Right lobe of liver (tissue), 6 donors: Measurements from ENCODE around the gene SUSD2. TPM values are rescaled to one million over a fixed set of nuclear protein-coding genes. Genes with fewer than 3 reads are reported as not detected.

Experiments used
- ATAC-seq, 4 donors: fragments of 200-7000 bp; cut with Tn5 transposase; one replicate each; pipeline ENCODE4 v1.9.1; 2020; ENCODE audit warnings: mild to moderate bottlenecking in 4 of 4, moderate library complexity in 4 of 4
- DNase-seq, 3 donors: peaks; one replicate each; pipeline ENCODE4 v3.0.0-alpha.2; 2020
- H3K27ac ChIP-seq, 3 donors: fragments of 200-600 bp; one replicate each; pipeline ENCODE4 v1.8.0; 2022
- H3K27me3 ChIP-seq, 2 donors: fragments of 200-600 bp; one replicate each; pipeline ENCODE4 v1.8.0; 2022
- H3K36me3 ChIP-seq, 4 donors: fragments of 200-600 bp; sonication (generic) in 1 of 4; one replicate each; pipeline versions ENCODE4 v1.5.1 to v1.8.0; 2017 to 2022; ENCODE audit warnings: control low read depth in 1 of 4
- H3K4me1 ChIP-seq, 4 donors: fragments of 200-600 bp; sonication (generic) in 1 of 4; one replicate each; pipeline versions ENCODE4 v1.5.1 to v1.8.0; 2017 to 2022; ENCODE audit warnings: control low read depth in 1 of 4
- H3K4me3 ChIP-seq, 3 donors: fragments of 200-600 bp; one replicate each; pipeline ENCODE4 v1.8.0; 2022
- H3K9me3 ChIP-seq, 4 donors: fragments of 200-600 bp; sonication (generic) in 1 of 4; one replicate each; pipeline versions ENCODE4 v1.5.1 to v1.8.0; 2017 to 2022; ENCODE audit warnings: control low read depth in 1 of 4
- POLR2A ChIP-seq: fragments of 450-650 bp; IDR thresholded peaks from one replicate; pipeline ENCODE4 v1.6.1; 2017; ENCODE audit warnings: antibody characterized with exemption, mild to moderate bottlenecking
- WGBS: methylation state at CpG from one replicate; pipeline ENCODE4 v1.1.6; 2018; ENCODE audit warnings: low coverage, low lambda C conversion rate; ENCODE audit not compliant: insufficient coverage; ENCODE audit errors: missing lambda C conversion rate; 5-methylcytosine and 5-hydroxymethylcytosine counted together
- intact Hi-C, 2 donors: fragments of 100-400 bp; cut with DNase I; formaldehyde crosslinking; loops; one replicate each; pipeline versions ENCODE4 v1.11.2 to v1.14.1; 2022
- total RNA-seq, 6 experiments: library from RNA; depleted of rRNA in 2 of 6; stranded (reverse); fragments of >200 nt in 2 of 6; fragmentation: NEBNext Ultra II Directional in 3 of 6; extraction: Animal tissue kit (Norgen Biotek cat#: 25700) in 3 of 6; gene quantifications; one replicate each; pipeline versions ENCODE4 v1.1.0 to v1.2.4, GENCODE V29; 2016 to 2023
- TF ChIP-seq, protein P1 (sequence below), 4 donors: fragments of 200-600 bp in 3 of 4; fragments of 450-650 bp in 1 of 4; IDR thresholded peaks; one replicate each; pipeline versions ENCODE4 v1.5.1 to v1.8.0; 2016 to 2022; ENCODE audit warnings: antibody characterized with exemption in 4 of 4, mild to moderate bottlenecking in 2 of 4
- donor health status: DM: no; HTN: yes; CAD: no.
- donor health status: DM: no; HTN: no; CAD: no.
- donor health status: DM: no; HTN: no; CAD: no.
- donor health status: DM: no; HTN: yes; CAD: no.
- donor health status: DM: no; HTN: yes; CAD: no.

Gene SUSD2
- total RNA-seq, 6 experiments from 2014 or later = 0.61 to 6.8 (median 2.0) TPM

DNA sequence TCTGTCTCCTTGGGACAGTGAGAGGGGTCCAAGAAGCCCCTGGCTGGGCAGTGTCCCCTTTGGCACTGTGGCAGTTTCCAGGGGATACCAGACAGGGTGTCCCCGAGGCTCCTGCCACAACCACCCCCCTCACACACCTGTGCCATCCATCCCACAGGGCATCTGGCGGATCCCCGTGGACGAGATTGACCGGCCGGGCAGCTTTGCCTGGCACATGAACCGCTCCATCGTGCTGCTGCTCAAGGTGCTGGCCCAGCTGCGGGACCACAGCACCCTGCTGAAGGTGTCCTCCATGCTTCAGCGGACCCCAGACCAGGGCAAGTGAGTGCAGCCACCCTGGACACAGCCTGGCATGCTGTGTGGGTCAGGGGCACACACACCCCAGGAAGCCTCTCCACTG lies 17.0 kb upstream of the SUSD2 start:
- no CpG with 5 or more reads among the region's 10 CpGs for WGBS
- H3K4me3 ChIP-seq = no peak overlapping the region
- H3K9me3 ChIP-seq = no peaks in the 10 kb centered on the region
- H3K27ac ChIP-seq = no peak overlapping the region
- no peak for ATAC-seq
- no peak for TF ChIP-seq POLR2A
- TF ChIP-seq, protein P1, sequence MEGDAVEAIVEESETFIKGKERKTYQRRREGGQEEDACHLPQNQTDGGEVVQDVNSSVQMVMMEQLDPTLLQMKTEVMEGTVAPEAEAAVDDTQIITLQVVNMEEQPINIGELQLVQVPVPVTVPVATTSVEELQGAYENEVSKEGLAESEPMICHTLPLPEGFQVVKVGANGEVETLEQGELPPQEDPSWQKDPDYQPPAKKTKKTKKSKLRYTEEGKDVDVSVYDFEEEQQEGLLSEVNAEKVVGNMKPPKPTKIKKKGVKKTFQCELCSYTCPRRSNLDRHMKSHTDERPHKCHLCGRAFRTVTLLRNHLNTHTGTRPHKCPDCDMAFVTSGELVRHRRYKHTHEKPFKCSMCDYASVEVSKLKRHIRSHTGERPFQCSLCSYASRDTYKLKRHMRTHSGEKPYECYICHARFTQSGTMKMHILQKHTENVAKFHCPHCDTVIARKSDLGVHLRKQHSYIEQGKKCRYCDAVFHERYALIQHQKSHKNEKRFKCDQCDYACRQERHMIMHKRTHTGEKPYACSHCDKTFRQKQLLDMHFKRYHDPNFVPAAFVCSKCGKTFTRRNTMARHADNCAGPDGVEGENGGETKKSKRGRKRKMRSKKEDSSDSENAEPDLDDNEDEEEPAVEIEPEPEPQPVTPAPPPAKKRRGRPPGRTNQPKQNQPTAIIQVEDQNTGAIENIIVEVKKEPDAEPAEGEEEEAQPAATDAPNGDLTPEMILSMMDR (IDR thresholded peaks at IDR 0.05) = no peak
- no peaks in the 10 kb centered on the region for H3K27me3 ChIP-seq
- intact Hi-C loops = no loop called here
- no peak for DNase-seq
- H3K4me1 ChIP-seq = no peaks in the 10 kb centered on the region
- peaks cover 0 to 13% (median 5%) of the 10 kb centered on the region in 4 donors for H3K36me3 ChIP-seq

- no peaks in the 10 kb centered on the region for H3K9me3 ChIP-seq
- no peaks in the 10 kb centered on the region for H3K27me3 ChIP-seq
- WGBS = 100% methylated on average over 2 of the region's 6 CpGs
- no peak overlapping the region for H3K4me3 ChIP-seq
- TF ChIP-seq POLR2A = no peak
- TF ChIP-seq, protein P1 (IDR thresholded peaks at IDR 0.05) = no peak
- H3K36me3 ChIP-seq = peaks cover 0 to 13% (median 5%) of the 10 kb centered on the region in 4 donors
- no peak overlapping the region for H3K27ac ChIP-seq
- intact Hi-C loops = no loop called here
- H3K4me1 ChIP-seq = no peaks in the 10 kb centered on the region
- DNase-seq (no peak), ATAC-seq (no peak)
Measured at GRCh38 chr22:24164940-24165339, 16.3 kb upstream of the SUSD2 start.

- DNase-seq = no peak
- TF ChIP-seq, protein P1 (IDR thresholded peaks at IDR 0.05) = no peak
- no peak for TF ChIP-seq POLR2A
- H3K4me3 ChIP-seq = no peak overlapping the region
- no peaks in the 10 kb centered on the region for H3K4me1 ChIP-seq
- peaks cover 0 to 13% (median 5%) of the 10 kb centered on the region in 4 donors for H3K36me3 ChIP-seq
- H3K27me3 ChIP-seq = no peaks in the 10 kb centered on the region
- no peak for ATAC-seq
- intact Hi-C loops = no loop called here
- no peak overlapping the region for H3K27ac ChIP-seq
- H3K9me3 ChIP-seq = no peaks in the 10 kb centered on the region
- 90% methylated on average over 2 of the region's 5 CpGs for WGBS
Measured at GRCh38 chr22:24165673-24166072, 15.6 kb upstream of the SUSD2 start.

GRCh38 chr22:24166811-24167210 lies 14.5 kb upstream of the SUSD2 start:
- H3K4me3 ChIP-seq = no peak overlapping the region
- DNase-seq (no peak), ATAC-seq (no peak)
- no CpG with 5 or more reads among the region's 20 CpGs for WGBS
- no peaks in the 10 kb centered on the region for H3K9me3 ChIP-seq
- H3K36me3 ChIP-seq = peaks cover 0 to 19% (median 5%) of the 10 kb centered on the region in 4 donors
- TF ChIP-seq, protein P1 (IDR thresholded peaks at IDR 0.05) = no peak
- TF ChIP-seq POLR2A = no peak
- intact Hi-C loops = no loop called here
- H3K27me3 ChIP-seq = no peaks in the 10 kb centered on the region
- H3K4me1 ChIP-seq = no peaks in the 10 kb centered on the region
- H3K27ac ChIP-seq = no peak overlapping the region
